ENCODE measurements around the gene ZNF266.

ZNF266 gene

GRCh38 chr19:9435279-9436268 is at the start of gene ZNF266:
Gene ZNF266 (minus strand): TSS chr19:9435573. CDS start chr19:9420089, 15,484 bp downstream.
- DNase-seq = peak; percentile 93 to 95

GRCh38 chr19:9485140-9485539 is 49.8 kb upstream of the ZNF266 start:
- no peak for DNase-seq

- DNase-seq = no peak
These were observed 39.6 kb upstream of the ZNF266 start for GRCh38 chr19:9474975-9475374.

GRCh38 chr19:9467161-9467560 is 31.8 kb upstream of the ZNF266 start:
- no peak for DNase-seq

DNA sequence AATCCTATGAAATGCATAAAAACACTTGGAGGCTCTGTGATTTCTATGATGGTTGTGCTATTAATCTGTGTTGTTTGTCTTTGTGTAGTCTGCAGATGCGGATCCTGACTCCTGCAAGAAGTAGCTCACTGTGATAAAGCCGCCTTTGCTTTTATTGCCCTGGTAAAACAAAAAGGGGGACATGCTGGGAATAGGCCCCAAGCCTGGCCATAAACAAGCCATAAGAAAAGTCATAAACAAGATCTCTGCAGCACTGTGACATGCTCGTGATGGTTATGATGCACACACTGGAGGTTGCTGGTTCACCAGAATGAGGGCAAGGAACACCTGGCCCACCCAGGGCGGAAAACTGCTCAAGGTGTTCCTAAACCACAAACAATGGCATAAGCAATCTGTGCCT is 26.6 kb upstream of the ZNF266 start:
- no peak for DNase-seq

- no peak for DNase-seq
These were observed 20.8 kb upstream of the ZNF266 start for GRCh38 chr19:9456018-9456689.

DNA sequence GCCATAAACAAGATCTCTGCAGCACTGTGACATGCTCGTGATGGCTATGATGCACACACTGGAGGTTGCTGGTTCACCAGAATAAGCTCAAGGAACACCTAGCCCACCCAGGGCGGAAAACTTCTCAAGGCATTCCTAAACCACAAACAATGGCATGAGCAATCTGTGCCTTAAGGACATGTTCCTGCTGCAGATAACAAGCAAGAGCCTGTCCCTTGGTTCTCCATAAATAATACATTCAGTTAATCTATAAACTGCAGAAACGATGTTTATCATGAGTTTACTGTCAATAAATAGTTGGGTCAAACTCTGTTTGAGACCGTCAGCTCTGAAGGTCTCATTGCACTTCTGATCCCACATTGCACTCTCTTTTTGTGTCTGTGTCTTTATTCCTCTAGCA is 18.6 kb upstream of the ZNF266 start:
- no peak for DNase-seq

DNA sequence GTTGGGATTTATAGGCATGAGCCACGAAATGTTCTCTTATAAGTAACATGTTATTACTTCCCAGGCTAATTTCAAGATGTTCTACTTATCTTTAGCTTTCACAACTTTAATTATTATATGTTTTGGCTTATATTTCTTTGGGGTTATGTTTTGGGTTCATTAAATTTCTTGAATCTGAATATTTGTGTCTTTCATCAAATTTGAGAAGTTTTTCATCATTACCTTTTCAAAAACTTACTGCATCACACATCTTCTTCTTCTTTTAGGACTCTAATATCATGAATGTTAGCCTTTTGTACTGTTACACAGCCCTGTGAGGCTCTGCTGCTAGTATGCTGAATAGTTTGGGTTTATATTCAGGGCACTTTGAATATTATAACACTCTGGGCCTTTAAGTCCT is 9.7 kb upstream of the ZNF266 start:
- DNase-seq = no peak

DNA sequence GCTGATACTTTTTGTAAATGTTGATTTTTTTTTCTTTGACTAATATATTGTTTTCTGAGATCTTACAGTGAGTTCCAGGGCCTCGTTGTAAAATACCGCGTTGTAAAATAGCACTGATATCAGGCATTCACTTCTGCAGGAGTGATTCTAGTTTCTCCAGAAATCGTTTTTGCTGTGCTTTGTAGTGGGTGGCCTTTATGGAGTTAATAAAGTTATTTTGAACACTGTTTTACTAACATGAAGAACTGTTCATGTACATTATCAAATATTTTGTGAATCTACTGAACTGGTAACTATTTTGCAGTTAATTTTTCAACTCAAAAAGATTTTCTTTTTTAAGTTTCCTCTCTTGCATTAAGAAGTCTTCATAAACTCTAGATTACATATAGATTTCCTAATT is 985 bp upstream of the ZNF266 start:
- no peak for DNase-seq

- DNase-seq = peak; percentile 37 to 39
These were observed 3.9 kb downstream of the ZNF266 start for GRCh38 chr19:9431475-9431874.

GRCh38 chr19:9430444-9430843 is 4.9 kb downstream of the ZNF266 start:
- no peak for DNase-seq

DNA sequence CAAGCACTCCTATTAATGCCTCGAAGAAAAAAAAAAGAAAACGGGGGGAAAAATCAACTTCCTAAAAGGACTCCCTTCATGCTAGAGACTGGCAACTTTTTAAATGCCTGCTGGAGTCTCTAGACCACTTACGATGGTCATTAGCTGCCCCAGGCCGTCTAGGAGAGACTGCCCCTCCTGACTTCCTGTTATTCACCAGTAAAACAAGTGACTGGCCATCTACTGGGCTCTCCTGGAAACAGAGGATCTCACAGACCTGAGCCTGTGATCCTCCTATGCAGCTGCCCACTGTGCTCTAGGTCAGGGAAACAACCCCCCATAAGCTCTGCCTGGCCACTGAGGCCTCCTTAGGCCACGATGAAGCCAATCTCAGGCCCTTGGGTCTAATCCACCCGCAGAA is 7.4 kb downstream of the ZNF266 start:
- no peak for DNase-seq

GRCh38 chr19:9413240-9413954 is 22.0 kb downstream of the ZNF266 start:
- DNase-seq = no peak

- DNase-seq = no peak
These were observed 27.5 kb downstream of the ZNF266 start for GRCh38 chr19:9407827-9408226.

GRCh38 chr19:9406798-9407352 is 28.5 kb downstream of the ZNF266 start:
- DNase-seq = peak; percentile 57 to 63

GRCh38 chr19:9381361-9381785 is 54.0 kb downstream of the ZNF266 start:
- DNase-seq = no peak

- DNase-seq = no peak
These were observed 64.4 kb downstream of the ZNF266 start for GRCh38 chr19:9370738-9371619.

DNA sequence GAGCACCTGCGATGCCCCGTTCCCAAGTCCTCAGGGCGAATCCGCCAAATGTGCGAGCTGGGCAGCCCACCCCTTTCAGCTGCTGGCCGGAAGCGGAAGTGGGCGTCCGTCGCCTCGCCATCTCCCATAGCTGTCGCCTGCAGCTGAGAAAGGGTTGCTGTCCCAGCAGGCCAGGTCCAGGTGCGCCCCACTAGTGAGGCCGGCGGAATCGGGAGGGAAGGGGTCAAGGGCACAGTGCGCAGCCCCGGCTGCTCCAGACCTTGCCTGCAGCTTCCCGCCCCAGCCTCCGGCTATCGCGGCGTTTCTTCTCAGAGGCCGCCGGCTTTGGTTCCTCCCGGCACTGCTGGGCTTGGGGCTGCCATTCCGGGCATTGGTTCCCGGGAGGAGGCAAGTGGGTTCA is 72.5 kb downstream of the ZNF266 start, which contains the start of gene ZNF177:
Gene ZNF177 (plus strand): TSS at position 109 of the 400 bp plus-strand sequence. CDS start 15,299 bp downstream, outside the sequence.
- DNase-seq = peak in 1 of 2 experiments; percentile 16
